ENCODE results near the gene ADK.
"Not testable (repeated sequence)": the region's sequence is repeated elsewhere in the genome, so short reads cannot be mapped to it uniquely, and the experiment has no call there.

ADK gene

GRCh38 chr10:74139981-74140380 is 11.0 kb upstream of the ADK start:
- Histone ChIP-seq H3K9ac (ENCODE audit: low read length) (no peak overlapping the region), H3K36me3 (replicated peaks; ENCODE audit: low read depth, low read length) (peaks cover 12% of the 10 kb centered on the region), H3K79me2 (ENCODE audit: low read length) (peaks cover 2% of the 10 kb centered on the region), H3K9me3 (ENCODE audit: insufficient read depth, low read length) (no peaks in the 10 kb centered on the region), H3K4me2 (ENCODE audit: low read length) (no peak overlapping the region), H4K20me1 (ENCODE audit: insufficient read depth, low read length) (no peaks in the 10 kb centered on the region), H3K27ac (ENCODE audit: low read length) (no peak overlapping the region), H3K4me3 (ENCODE audit: low read length) (no peak overlapping the region), H2AFZ (ENCODE audit: low read depth, low read length) (no peak overlapping the region), H3K27me3 (ENCODE audit: low read depth, low read length) (no peaks in the 10 kb centered on the region), H3K4me1 (ENCODE audit: low read length) (no peaks in the 10 kb centered on the region)
- TF ChIP-seq CTCF (IDR thresholded peaks at IDR 0.05; ENCODE audit: low read depth, low read length) = no peak
- TF ChIP-seq EZH2phosphoT487 (IDR thresholded peaks at IDR 0.05; ENCODE audit: low read depth) = no peak

- Histone ChIP-seq H3K4me3 (ENCODE audit: low read length) (no peak overlapping the region), H3K4me1 (ENCODE audit: low read length) (no peaks in the 10 kb centered on the region), H3K27me3 (ENCODE audit: low read depth, low read length) (no peaks in the 10 kb centered on the region), H3K79me2 (ENCODE audit: low read length) (peaks cover 5% of the 10 kb centered on the region), H3K9me3 (ENCODE audit: insufficient read depth, low read length) (no peaks in the 10 kb centered on the region), H3K4me2 (ENCODE audit: low read length) (no peak overlapping the region), H4K20me1 (ENCODE audit: insufficient read depth, low read length) (no peaks in the 10 kb centered on the region), H3K36me3 (replicated peaks; ENCODE audit: low read depth, low read length) (peaks cover 12% of the 10 kb centered on the region), H3K9ac (ENCODE audit: low read length) (no peak overlapping the region), H2AFZ (ENCODE audit: low read depth, low read length) (no peak overlapping the region), H3K27ac (ENCODE audit: low read length) (no peak overlapping the region)
- TF ChIP-seq CTCF (IDR thresholded peaks at IDR 0.05; ENCODE audit: low read depth, low read length) (no peak), EZH2phosphoT487 (IDR thresholded peaks at IDR 0.05; ENCODE audit: low read depth) (no peak)
Measured at GRCh38 chr10:74140553-74140952, 10.5 kb upstream of the ADK start.

GRCh38 chr10:74145133-74145532 is 5.9 kb upstream of the ADK start:
- no peak overlapping the region for H2AFZ ChIP-seq (ENCODE audit: low read depth, low read length)
- no peak overlapping the region for H3K27ac ChIP-seq (ENCODE audit: low read length)
- H3K36me3 ChIP-seq (replicated peaks; ENCODE audit: low read depth, low read length) = no peaks in the 10 kb centered on the region
- peaks cover 5% of the 10 kb centered on the region for H3K4me1 ChIP-seq (ENCODE audit: low read length)
- H3K4me2 ChIP-seq (ENCODE audit: low read length) = no peak overlapping the region
- peaks cover 29% of the 10 kb centered on the region for H3K79me2 ChIP-seq (ENCODE audit: low read length)
- no peaks in the 10 kb centered on the region for H3K27me3 ChIP-seq (ENCODE audit: low read depth, low read length)
- H3K9me3 ChIP-seq (ENCODE audit: insufficient read depth, low read length) = no peaks in the 10 kb centered on the region
- no peaks in the 10 kb centered on the region for H4K20me1 ChIP-seq (ENCODE audit: insufficient read depth, low read length)
- no peak for TF ChIP-seq EZH2phosphoT487 (IDR thresholded peaks at IDR 0.05; ENCODE audit: low read depth)
- TF ChIP-seq CTCF (IDR thresholded peaks at IDR 0.05; ENCODE audit: low read depth, low read length) = no peak
- H3K4me3 ChIP-seq (ENCODE audit: low read length) = no peak overlapping the region
- H3K9ac ChIP-seq (ENCODE audit: low read length) = no peak overlapping the region

- peaks cover 41% of the 10 kb centered on the region for H3K79me2 ChIP-seq (ENCODE audit: low read length)
- H2AFZ ChIP-seq (ENCODE audit: low read depth, low read length); H3K4me1 ChIP-seq (ENCODE audit: low read length); H3K27me3 ChIP-seq (ENCODE audit: low read depth, low read length); H3K4me3 ChIP-seq (ENCODE audit: low read length); H3K4me2 ChIP-seq (ENCODE audit: low read length); H3K9me3 ChIP-seq (ENCODE audit: insufficient read depth, low read length); H4K20me1 ChIP-seq (ENCODE audit: insufficient read depth, low read length); H3K9ac ChIP-seq (ENCODE audit: low read length); H3K36me3 ChIP-seq (replicated peaks; ENCODE audit: low read depth, low read length); H3K27ac ChIP-seq (ENCODE audit: low read length): not testable (repeated sequence)
Measured at GRCh38 chr10:74146980-74147379, 4.0 kb upstream of the ADK start.

All from OCI-LY3 (cell line).